Stimulated activated naive CD8-positive, alpha-beta T cell treated with anti-CD3 and anti-CD28 coated beads, Interleukin-15, Interleukin-2, amounts not matched to agents 100 U/mL and 50 U/mL, for 24 hours (primary cell): ENCODE data around the gene SMIM44.
"Not testable (repeated sequence)": the region's sequence is repeated elsewhere in the genome, so short reads cannot be mapped to it uniquely, and the experiment has no call there.

Experiments used
- ATAC-seq: fragments of 150-1000 bp; cut with Tn5 transposase; one replicate; pipeline ENCODE4 v1.10.0; 2021
- DNase-seq: peaks from one replicate; pipeline ENCODE4 v3.0.0; 2021

The SMIM44 gene

GRCh38 chr19:3517638-3518037 is 34.4 kb upstream of the SMIM44 start:
- ATAC-seq (no peak), DNase-seq (no peak)

- no peak for DNase-seq
- peak; percentile 35 for ATAC-seq
Observed at GRCh38 chr19:3516675-3517207, 33.5 kb upstream of the SMIM44 start.

GRCh38 chr19:3515891-3516422 is 32.7 kb upstream of the SMIM44 start:
- no peak for ATAC-seq

GRCh38 chr19:3514930-3515329 is 31.7 kb upstream of the SMIM44 start:
- ATAC-seq (no peak), DNase-seq (no peak)

More at GRCh38 chr19:3515891-3516422, 32.7 kb upstream of the SMIM44 start:
- no peak for DNase-seq

GRCh38 chr19:3513229-3514140 is 30.2 kb upstream of the SMIM44 start:
- ATAC-seq (no peak), DNase-seq (no peak)

GRCh38 chr19:3512562-3513228 is 29.5 kb upstream of the SMIM44 start:
- DNase-seq, result no peak
- no peak for ATAC-seq

GRCh38 chr19:3511506-3512251 is 28.4 kb upstream of the SMIM44 start:
- no peak for DNase-seq
- no peak for ATAC-seq

- ATAC-seq, result no peak
Observed at GRCh38 chr19:3510727-3511126, 27.5 kb upstream of the SMIM44 start.

GRCh38 chr19:3509566-3509989 is 26.3 kb upstream of the SMIM44 start:
- ATAC-seq (peak; percentile 48), DNase-seq (peak; percentile 68)

More at GRCh38 chr19:3510727-3511126, 27.5 kb upstream of the SMIM44 start:
- DNase-seq, result no peak

GRCh38 chr19:3508771-3509535 is 25.7 kb upstream of the SMIM44 start:
- DNase-seq, result peak; percentile 34
- ATAC-seq, result no peak

GRCh38 chr19:3508121-3508661 is 24.9 kb upstream of the SMIM44 start:
- DNase-seq, ATAC-seq: not testable (repeated sequence)

GRCh38 chr19:3507371-3508120 is 24.3 kb upstream of the SMIM44 start:
- peak; percentile 35 for DNase-seq
- no peak for ATAC-seq

GRCh38 chr19:3506384-3507340 is 23.4 kb upstream of the SMIM44 start:
- ATAC-seq (no peak), DNase-seq (peak; percentile 41)

- ATAC-seq (peak; percentile 93), DNase-seq (peak; percentile 100)
Observed at GRCh38 chr19:3505598-3506383, 22.6 kb upstream of the SMIM44 start, which contains the start of gene FZR1. TSS of gene FZR1 (plus strand) at chr19:3506311. CDS start at chr19:3522990, 16,679 bp downstream.

GRCh38 chr19:3504735-3505134 is 21.5 kb upstream of the SMIM44 start:
- ATAC-seq, result no peak
- DNase-seq, result no peak

GRCh38 chr19:3503036-3503572 is 19.9 kb upstream of the SMIM44 start:
- DNase-seq (no peak), ATAC-seq (no peak)

- DNase-seq (no peak), ATAC-seq (no peak)
Observed at GRCh38 chr19:3501780-3502179, 18.5 kb upstream of the SMIM44 start.
